ENCODE data around the gene UMODL1. TPM values are rescaled to one million over a fixed set of nuclear protein-coding genes. Genes with fewer than 3 reads are reported as not detected.
"Not testable (repeated sequence)": the region's sequence is repeated elsewhere in the genome, so short reads cannot be mapped to it uniquely, and the experiment has no call there.

UMODL1 gene
- total RNA-seq, 1 experiment from 2014 or later: 0.20 TPM

- Mint-ChIP-seq H3K27me3 (ENCODE audit: insufficient read depth, unreplicated experiment) (peaks cover 8% of the 10 kb centered on the region), H3K4me3 (ENCODE audit: unreplicated experiment) (no peak overlapping the region), H3K4me1 (ENCODE audit: low read depth, unreplicated experiment) (no peaks in the 10 kb centered on the region), H3K27ac (ENCODE audit: unreplicated experiment) (no peak overlapping the region), H3K36me3 (ENCODE audit: insufficient read depth, unreplicated experiment) (no peaks in the 10 kb centered on the region), H3K9me3 (ENCODE audit: unreplicated experiment) (no peaks in the 10 kb centered on the region)
- BruUV-seq (replicated peaks): no TSS peak
- intact Hi-C loops (cut with micrococcal nuclease; ENCODE audit: unreplicated experiment): no loop called here
- TF ChIP-seq CTCF (IDR thresholded peaks at IDR 0.05; ENCODE audit: insufficient read depth in 1 of 2, low read depth in 1 of 2, low read length in 1 of 2, severe bottlenecking in 1 of 2, unreplicated experiment in 1 of 2): no peak
- ChIA-PET POLR2A (no interaction called here), CTCF (no interaction called here)
- no peak for DNase-seq
- H3K4me1 ChIP-seq: no peaks in the 10 kb centered on the region
- no peaks in the 10 kb centered on the region for H3K36me3 ChIP-seq (ENCODE audit: control insufficient read depth, insufficient read depth, low read length)
- H3K27me3 ChIP-seq (replicated peaks; ENCODE audit: control insufficient read depth, insufficient read depth, low read length): no peaks in the 10 kb centered on the region; the same call in 1 of the 2 replicates
- H3K9me3 ChIP-seq: no peaks in the 10 kb centered on the region
- H3K4me3 ChIP-seq (ENCODE audit: low read depth, low read length): no peak overlapping the region
Observed at GRCh38 chr21:42175110-42175710, 104.1 kb downstream of the UMODL1 start.

- no peak overlapping the region for H3K27ac Mint-ChIP-seq (ENCODE audit: unreplicated experiment)
- H3K9me3 Mint-ChIP-seq (ENCODE audit: unreplicated experiment): no peaks in the 10 kb centered on the region
- ChIA-PET POLR2A (no interaction called here), CTCF (no interaction called here)
- H3K27me3 ChIP-seq (replicated peaks; ENCODE audit: control insufficient read depth, insufficient read depth, low read length): no peaks in the 10 kb centered on the region; the same call in 1 of the 2 replicates
- H3K4me1 ChIP-seq: no peaks in the 10 kb centered on the region
- DNase-seq: no peak
- H3K4me3 Mint-ChIP-seq (ENCODE audit: unreplicated experiment): no peak overlapping the region
- no peaks in the 10 kb centered on the region for H3K4me1 Mint-ChIP-seq (ENCODE audit: low read depth, unreplicated experiment)
- peaks cover 8% of the 10 kb centered on the region for H3K27me3 Mint-ChIP-seq (ENCODE audit: insufficient read depth, unreplicated experiment)
- no peaks in the 10 kb centered on the region for H3K36me3 ChIP-seq (ENCODE audit: control insufficient read depth, insufficient read depth, low read length)
- H3K36me3 Mint-ChIP-seq (ENCODE audit: insufficient read depth, unreplicated experiment): no peaks in the 10 kb centered on the region
- no TSS peak for BruUV-seq (replicated peaks)
- H3K4me3 ChIP-seq (ENCODE audit: low read depth, low read length): no peak overlapping the region
- no peak for TF ChIP-seq CTCF (IDR thresholded peaks at IDR 0.05; ENCODE audit: insufficient read depth in 1 of 2, low read depth in 1 of 2, low read length in 1 of 2, severe bottlenecking in 1 of 2, unreplicated experiment in 1 of 2)
- H3K9me3 ChIP-seq: no peaks in the 10 kb centered on the region
- intact Hi-C loops (cut with micrococcal nuclease; ENCODE audit: unreplicated experiment): no loop called here
Observed at GRCh38 chr21:42176859-42177258, 105.7 kb downstream of the UMODL1 start.

GRCh38 chr21:42179316-42179715 is 108.2 kb downstream of the UMODL1 start:
- BruUV-seq (replicated peaks): no TSS peak
- H3K4me3 Mint-ChIP-seq (ENCODE audit: unreplicated experiment): no peak overlapping the region

GRCh38 chr21:42180001-42180400 is 108.9 kb downstream of the UMODL1 start:
- H3K9me3 Mint-ChIP-seq (ENCODE audit: unreplicated experiment); H3K27ac Mint-ChIP-seq (ENCODE audit: unreplicated experiment); H3K9me3 ChIP-seq; H3K4me3 Mint-ChIP-seq (ENCODE audit: unreplicated experiment); H3K4me1 ChIP-seq; POLR2A ChIA-PET; DNase-seq; H3K4me3 ChIP-seq (ENCODE audit: low read depth, low read length); CTCF ChIA-PET; intact Hi-C loops (cut with micrococcal nuclease; ENCODE audit: unreplicated experiment); H3K4me1 Mint-ChIP-seq (ENCODE audit: low read depth, unreplicated experiment); BruUV-seq (replicated peaks); H3K36me3 Mint-ChIP-seq (ENCODE audit: insufficient read depth, unreplicated experiment); H3K27me3 Mint-ChIP-seq (ENCODE audit: insufficient read depth, unreplicated experiment); H3K36me3 ChIP-seq (ENCODE audit: control insufficient read depth, insufficient read depth, low read length); H3K27me3 ChIP-seq (replicated peaks; ENCODE audit: control insufficient read depth, insufficient read depth, low read length): not testable (repeated sequence)

More at GRCh38 chr21:42179316-42179715, 108.2 kb downstream of the UMODL1 start:
- H3K36me3 ChIP-seq (ENCODE audit: control insufficient read depth, insufficient read depth, low read length): no peaks in the 10 kb centered on the region
- no peak for TF ChIP-seq CTCF (IDR thresholded peaks at IDR 0.05; ENCODE audit: insufficient read depth in 1 of 2, low read depth in 1 of 2, low read length in 1 of 2, severe bottlenecking in 1 of 2, unreplicated experiment in 1 of 2)
- peaks cover 4% of the 10 kb centered on the region; the same call in 1 of the 2 replicates for H3K9me3 ChIP-seq
- no peaks in the 10 kb centered on the region for H3K4me1 Mint-ChIP-seq (ENCODE audit: low read depth, unreplicated experiment)
- H3K27me3 Mint-ChIP-seq (ENCODE audit: insufficient read depth, unreplicated experiment): peaks cover 8% of the 10 kb centered on the region
- no peak overlapping the region for H3K27ac Mint-ChIP-seq (ENCODE audit: unreplicated experiment)
- no peak for DNase-seq
- no peak overlapping the region for H3K4me3 ChIP-seq (ENCODE audit: low read depth, low read length)
- H3K27me3 ChIP-seq (replicated peaks; ENCODE audit: control insufficient read depth, insufficient read depth, low read length): no peaks in the 10 kb centered on the region; the same call in 1 of the 2 replicates
- ChIA-PET CTCF (no interaction called here), POLR2A (no interaction called here)
- intact Hi-C loops (cut with micrococcal nuclease; ENCODE audit: unreplicated experiment): no loop called here
- no peaks in the 10 kb centered on the region for H3K36me3 Mint-ChIP-seq (ENCODE audit: insufficient read depth, unreplicated experiment)
- no peaks in the 10 kb centered on the region for H3K4me1 ChIP-seq
- H3K9me3 Mint-ChIP-seq (ENCODE audit: unreplicated experiment): no peaks in the 10 kb centered on the region
